Measurements from ENCODE around the gene CACNA2D2. TPM values are rescaled to one million over a fixed set of nuclear protein-coding genes. Genes with fewer than 3 reads are reported as not detected.

Gene CACNA2D2
- total RNA-seq, 5 donors from 2014 or later (not counting 1 experiment from before 2014, with no cell fraction given) = 2.6 to 8.9 (median 4.1) TPM

DNA sequence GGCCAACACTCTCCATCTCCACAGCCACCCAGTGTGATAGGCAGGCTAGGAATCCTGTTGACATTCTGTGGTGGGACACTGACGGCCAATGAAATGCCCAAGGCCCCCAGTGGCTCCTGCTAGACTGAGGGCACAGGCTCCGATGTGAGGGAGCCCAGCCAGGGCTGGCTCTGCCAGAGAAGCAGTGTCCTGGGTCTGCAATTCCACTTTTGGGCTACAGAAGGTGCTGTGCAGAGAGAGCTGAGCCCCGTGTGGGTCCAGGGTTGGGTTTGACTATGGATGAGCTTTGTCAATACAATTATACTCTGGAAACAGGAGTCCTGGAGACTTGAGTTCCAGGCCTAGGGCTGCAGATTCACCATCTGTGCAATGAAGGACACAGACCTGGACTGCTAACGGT lies 88.4 kb downstream of the CACNA2D2 start:
- CTCF ChIA-PET = no interaction called here
- WGBS (ENCODE audit: insufficient coverage) = 59% methylated on average over 4 of the region's 4 CpGs

DNA sequence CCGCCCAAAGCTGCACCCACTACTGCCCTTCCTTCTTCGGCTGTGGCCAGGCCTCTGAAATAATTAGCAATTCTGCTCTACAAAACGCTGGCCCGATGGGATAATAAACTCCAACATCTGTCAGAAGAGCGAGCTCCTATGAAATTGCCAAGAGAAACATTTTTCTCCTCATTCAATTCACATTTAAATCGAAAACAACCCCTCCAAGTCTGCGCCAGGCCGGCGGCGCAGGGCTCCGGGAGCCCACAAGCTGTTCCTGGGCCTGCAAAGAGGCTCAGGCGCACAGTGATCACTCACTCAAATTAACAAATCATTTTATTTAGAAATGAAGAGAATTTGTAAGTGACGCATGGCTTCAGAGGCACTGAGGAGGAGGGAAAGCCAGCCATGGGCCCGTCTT lies 88.8 kb downstream of the CACNA2D2 start:
- POLR2A ChIA-PET = no interaction called here
- Mint-ChIP-seq H3K27me3 (peaks cover 0 to 3% of the 10 kb centered on the region in 2 donors), H3K36me3 (no peaks in the 10 kb centered on the region), H3K9me3 (no peaks in the 10 kb centered on the region), H3K4me1 (peaks cover 0 to 8% (median 6%) of the 10 kb centered on the region in 3 donors), H3K4me3 (no peak overlapping the region), H3K27ac (no peak overlapping the region)
- Histone ChIP-seq H3K9me3 (no peaks in the 10 kb centered on the region), H3K27ac (ENCODE audit: low read length) (no peak overlapping the region), H3K27me3 (replicated peaks in 1 of 2; ENCODE audit: control insufficient read depth in 2 of 2, extremely low read depth in 1 of 2, insufficient read depth in 2 of 2, low read length in 1 of 2) (peaks cover 0 to 11% of the 10 kb centered on the region in 2 experiments), H3K4me3 (ENCODE audit: control insufficient read depth in 1 of 2, extremely low read depth in 1 of 2, low read length in 1 of 2) (no peak overlapping the region), H3K4me1 (ENCODE audit: control insufficient read depth in 1 of 2, extremely low read depth in 1 of 2, insufficient read depth in 2 of 2, low read length in 2 of 2) (peaks cover 0 to 32% of the 10 kb centered on the region in 2 experiments), H3K36me3 (ENCODE audit: control insufficient read depth in 2 of 2, extremely low read depth in 1 of 2, insufficient read depth in 1 of 2, low read length in 1 of 2) (no peaks in the 10 kb centered on the region)
- 92% methylated on average over 4 of the region's 14 CpGs for WGBS (ENCODE audit: insufficient coverage)
- DNase-seq = no peak
- ATAC-seq (replicated peaks in 1 of 4) = no peak
- CTCF ChIA-PET = no interaction called here

More for the DNA sequence above, 88.4 kb downstream of the CACNA2D2 start:
- peaks cover 0 to 3% of the 10 kb centered on the region in 2 donors for H3K27me3 Mint-ChIP-seq
- Histone ChIP-seq H3K27me3 (replicated peaks in 1 of 2; ENCODE audit: control insufficient read depth in 2 of 2, extremely low read depth in 1 of 2, insufficient read depth in 2 of 2, low read length in 1 of 2) (peaks cover 0 to 10% of the 10 kb centered on the region in 2 experiments), H3K4me1 (ENCODE audit: control insufficient read depth in 1 of 2, extremely low read depth in 1 of 2, insufficient read depth in 2 of 2, low read length in 2 of 2) (peaks cover 0 to 32% of the 10 kb centered on the region in 2 experiments), H3K36me3 (ENCODE audit: control insufficient read depth in 2 of 2, extremely low read depth in 1 of 2, insufficient read depth in 1 of 2, low read length in 1 of 2) (no peaks in the 10 kb centered on the region), H3K9me3 (no peaks in the 10 kb centered on the region), H3K4me3 (ENCODE audit: control insufficient read depth in 1 of 2, extremely low read depth in 1 of 2, low read length in 1 of 2) (no peak overlapping the region), H3K27ac (ENCODE audit: low read length) (no peak overlapping the region)
- POLR2A ChIA-PET = no interaction called here
- DNase-seq (no peak), ATAC-seq (replicated peaks in 1 of 4) (no peak)
- H3K27ac Mint-ChIP-seq = no peak overlapping the region
- H3K9me3 Mint-ChIP-seq = no peaks in the 10 kb centered on the region
- peaks cover 0 to 8% (median 6%) of the 10 kb centered on the region in 3 donors for H3K4me1 Mint-ChIP-seq
- H3K36me3 Mint-ChIP-seq = no peaks in the 10 kb centered on the region
- no peak overlapping the region for H3K4me3 Mint-ChIP-seq

DNA sequence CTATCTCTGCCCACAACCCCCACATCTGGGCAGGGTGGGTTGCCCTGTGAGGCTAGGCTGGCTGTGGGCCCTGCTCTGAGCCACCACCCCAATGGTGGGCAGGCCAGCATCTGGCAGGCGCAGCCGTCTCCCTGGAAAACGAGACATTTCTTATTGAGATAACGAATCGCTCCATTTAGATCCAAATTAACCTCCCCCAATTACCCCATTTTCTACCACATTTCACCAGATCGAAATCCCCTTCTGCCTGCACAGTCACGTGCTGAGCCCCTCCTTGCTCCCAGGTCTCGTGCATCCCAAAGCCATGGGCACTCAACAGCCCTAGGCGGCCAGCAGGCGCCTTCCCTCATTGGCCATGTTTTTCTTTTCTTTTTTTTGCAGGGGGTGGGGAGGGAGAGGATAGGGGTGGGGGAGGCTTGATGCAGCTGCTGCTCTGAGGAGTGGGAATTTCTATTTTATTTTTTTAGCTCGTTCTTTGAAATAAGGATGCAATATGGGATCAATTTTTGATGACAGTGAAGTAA lies 91.1 kb downstream of the CACNA2D2 start:
- POLR2A ChIA-PET = no interaction called here
- WGBS (ENCODE audit: insufficient coverage) = 89% methylated on average over 6 of the region's 11 CpGs
- Mint-ChIP-seq H3K4me1 (peaks cover 0 to 8% (median 6%) of the 10 kb centered on the region in 3 donors), H3K9me3 (no peaks in the 10 kb centered on the region), H3K27ac (no peak overlapping the region), H3K4me3 (no peak overlapping the region), H3K36me3 (no peaks in the 10 kb centered on the region), H3K27me3 (peaks cover 0 to 3% of the 10 kb centered on the region in 2 donors)
- CTCF ChIA-PET = no interaction called here
- Histone ChIP-seq H3K4me1 (ENCODE audit: control insufficient read depth in 1 of 2, extremely low read depth in 1 of 2, insufficient read depth in 2 of 2, low read length in 2 of 2) (peaks cover 0 to 24% of the 10 kb centered on the region in 2 experiments), H3K9me3 (no peaks in the 10 kb centered on the region), H3K27ac (ENCODE audit: low read length) (no peak overlapping the region), H3K36me3 (ENCODE audit: control insufficient read depth in 2 of 2, extremely low read depth in 1 of 2, insufficient read depth in 1 of 2, low read length in 1 of 2) (no peaks in the 10 kb centered on the region), H3K27me3 (replicated peaks in 1 of 2; ENCODE audit: control insufficient read depth in 2 of 2, extremely low read depth in 1 of 2, insufficient read depth in 2 of 2, low read length in 1 of 2) (peaks cover 0 to 9% of the 10 kb centered on the region in 2 experiments), H3K4me3 (ENCODE audit: control insufficient read depth in 1 of 2, extremely low read depth in 1 of 2, low read length in 1 of 2) (no peak overlapping the region)
- ATAC-seq (replicated peaks in 1 of 4) (no peak), DNase-seq (no peak)

GRCh38 chr3:50411229-50411628 lies 92.2 kb downstream of the CACNA2D2 start:
- Histone ChIP-seq H3K36me3 (ENCODE audit: control insufficient read depth in 2 of 2, extremely low read depth in 1 of 2, insufficient read depth in 1 of 2, low read length in 1 of 2) (no peaks in the 10 kb centered on the region), H3K4me3 (ENCODE audit: control insufficient read depth in 1 of 2, extremely low read depth in 1 of 2, low read length in 1 of 2) (no peak overlapping the region), H3K27ac (ENCODE audit: low read length) (no peak overlapping the region), H3K27me3 (replicated peaks in 1 of 2; ENCODE audit: control insufficient read depth in 2 of 2, extremely low read depth in 1 of 2, insufficient read depth in 2 of 2, low read length in 1 of 2) (peaks cover 0 to 9% of the 10 kb centered on the region in 2 experiments), H3K4me1 (ENCODE audit: control insufficient read depth in 1 of 2, extremely low read depth in 1 of 2, insufficient read depth in 2 of 2, low read length in 2 of 2) (peaks cover 0 to 13% of the 10 kb centered on the region in 2 experiments), H3K9me3 (no peaks in the 10 kb centered on the region)
- H3K4me1 Mint-ChIP-seq = peaks cover 0 to 6% (median 5%) of the 10 kb centered on the region in 3 donors
- ATAC-seq (replicated peaks in 1 of 4) (no peak), DNase-seq (no peak)
- H3K4me3 Mint-ChIP-seq = no peak overlapping the region
- H3K9me3 Mint-ChIP-seq = no peaks in the 10 kb centered on the region
- H3K36me3 Mint-ChIP-seq = no peaks in the 10 kb centered on the region
- ChIA-PET CTCF (interaction anchor here in 1 of 2 donors (0.7 kb wide), 1 partner anchor 31 kb away, joined by 3 read pairs; no protein-coding TSS in a partner anchor), POLR2A (no interaction called here)
- no peak overlapping the region for H3K27ac Mint-ChIP-seq
- 86% methylated on average over 2 of the region's 4 CpGs for WGBS (ENCODE audit: insufficient coverage)
- peaks cover 0 to 3% of the 10 kb centered on the region in 2 donors for H3K27me3 Mint-ChIP-seq

- Mint-ChIP-seq H3K27me3 (peaks cover 0 to 3% of the 10 kb centered on the region in 2 donors), H3K36me3 (no peaks in the 10 kb centered on the region), H3K4me1 (peaks cover 0 to 2% (median under 1%) of the 10 kb centered on the region in 3 donors), H3K4me3 (no peak overlapping the region), H3K9me3 (no peaks in the 10 kb centered on the region), H3K27ac (no peak overlapping the region)
- ATAC-seq (replicated peaks in 1 of 4) (no peak), DNase-seq (no peak)
- ChIA-PET POLR2A (no interaction called here), CTCF (no interaction called here)
- WGBS (ENCODE audit: insufficient coverage) = no CpG with 5 or more reads among the region's 3 CpGs
- H3K4me3 ChIP-seq (ENCODE audit: control insufficient read depth in 1 of 2, extremely low read depth in 1 of 2, low read length in 1 of 2) = no peak overlapping the region
- H3K36me3 ChIP-seq (ENCODE audit: control insufficient read depth in 2 of 2, extremely low read depth in 1 of 2, insufficient read depth in 1 of 2, low read length in 1 of 2) = no peaks in the 10 kb centered on the region
- peaks cover 0 to 12% of the 10 kb centered on the region in 2 experiments for H3K27me3 ChIP-seq (replicated peaks in 1 of 2; ENCODE audit: control insufficient read depth in 2 of 2, extremely low read depth in 1 of 2, insufficient read depth in 2 of 2, low read length in 1 of 2)
- peaks cover 0 to 8% of the 10 kb centered on the region in 2 experiments for H3K4me1 ChIP-seq (ENCODE audit: control insufficient read depth in 1 of 2, extremely low read depth in 1 of 2, insufficient read depth in 2 of 2, low read length in 2 of 2)
- no peaks in the 10 kb centered on the region for H3K9me3 ChIP-seq
- no peak overlapping the region for H3K27ac ChIP-seq (ENCODE audit: low read length)
These were observed 92.8 kb downstream of the CACNA2D2 start for GRCh38 chr3:50410608-50411139.

DNA sequence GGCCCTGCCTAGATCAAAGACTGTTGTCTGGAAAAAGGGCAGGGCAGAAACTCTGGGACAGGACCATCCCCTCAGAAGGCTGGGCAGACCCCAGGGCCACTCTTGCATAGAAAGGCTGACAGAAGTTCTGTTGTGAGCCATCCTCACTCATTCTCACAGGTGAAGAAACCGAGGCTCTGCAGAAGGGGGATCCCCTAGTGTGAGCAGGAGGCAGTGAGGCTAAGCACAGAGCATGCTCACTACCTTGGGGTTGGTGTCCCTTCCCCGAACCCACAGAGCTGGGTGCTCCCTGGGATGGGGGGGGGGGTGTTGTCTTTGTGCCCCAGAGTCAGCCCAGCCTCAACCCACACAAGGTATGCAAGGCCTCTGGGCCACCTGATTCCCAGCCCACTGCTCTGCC lies 93.2 kb downstream of the CACNA2D2 start:
- DNase-seq (no peak), ATAC-seq (replicated peaks in 1 of 4) (no peak)
- no peak overlapping the region for H3K27ac Mint-ChIP-seq
- no peaks in the 10 kb centered on the region for H3K36me3 Mint-ChIP-seq
- Histone ChIP-seq H3K9me3 (no peaks in the 10 kb centered on the region), H3K36me3 (ENCODE audit: control insufficient read depth in 2 of 2, extremely low read depth in 1 of 2, insufficient read depth in 1 of 2, low read length in 1 of 2) (no peaks in the 10 kb centered on the region), H3K4me1 (ENCODE audit: control insufficient read depth in 1 of 2, extremely low read depth in 1 of 2, insufficient read depth in 2 of 2, low read length in 2 of 2) (peaks cover 0 to 3% of the 10 kb centered on the region in 2 experiments), H3K4me3 (ENCODE audit: control insufficient read depth in 1 of 2, extremely low read depth in 1 of 2, low read length in 1 of 2) (no peak overlapping the region), H3K27ac (ENCODE audit: low read length) (no peak overlapping the region), H3K27me3 (replicated peaks in 1 of 2; ENCODE audit: control insufficient read depth in 2 of 2, extremely low read depth in 1 of 2, insufficient read depth in 2 of 2, low read length in 1 of 2) (peaks cover 0 to 15% of the 10 kb centered on the region in 2 experiments)
- no CpG with 5 or more reads among the region's 2 CpGs for WGBS (ENCODE audit: insufficient coverage)
- H3K4me1 Mint-ChIP-seq = no peaks in the 10 kb centered on the region
- peaks cover 0 to 3% of the 10 kb centered on the region in 2 donors for H3K27me3 Mint-ChIP-seq
- POLR2A ChIA-PET = no interaction called here
- H3K4me3 Mint-ChIP-seq = no peak overlapping the region
- CTCF ChIA-PET = no interaction called here
- H3K9me3 Mint-ChIP-seq = no peaks in the 10 kb centered on the region
